ENCODE results near the gene ULK1.

Gene ULK1

GRCh38 chr12:131905630-131906091 is 11.2 kb downstream of the ULK1 start:
- DNase-seq (ENCODE audit: low read depth), result no peak
- H3K4me3 ChIP-seq (ENCODE audit: low read depth, low read length), result no peak overlapping the region
- TF ChIP-seq, protein P1, sequence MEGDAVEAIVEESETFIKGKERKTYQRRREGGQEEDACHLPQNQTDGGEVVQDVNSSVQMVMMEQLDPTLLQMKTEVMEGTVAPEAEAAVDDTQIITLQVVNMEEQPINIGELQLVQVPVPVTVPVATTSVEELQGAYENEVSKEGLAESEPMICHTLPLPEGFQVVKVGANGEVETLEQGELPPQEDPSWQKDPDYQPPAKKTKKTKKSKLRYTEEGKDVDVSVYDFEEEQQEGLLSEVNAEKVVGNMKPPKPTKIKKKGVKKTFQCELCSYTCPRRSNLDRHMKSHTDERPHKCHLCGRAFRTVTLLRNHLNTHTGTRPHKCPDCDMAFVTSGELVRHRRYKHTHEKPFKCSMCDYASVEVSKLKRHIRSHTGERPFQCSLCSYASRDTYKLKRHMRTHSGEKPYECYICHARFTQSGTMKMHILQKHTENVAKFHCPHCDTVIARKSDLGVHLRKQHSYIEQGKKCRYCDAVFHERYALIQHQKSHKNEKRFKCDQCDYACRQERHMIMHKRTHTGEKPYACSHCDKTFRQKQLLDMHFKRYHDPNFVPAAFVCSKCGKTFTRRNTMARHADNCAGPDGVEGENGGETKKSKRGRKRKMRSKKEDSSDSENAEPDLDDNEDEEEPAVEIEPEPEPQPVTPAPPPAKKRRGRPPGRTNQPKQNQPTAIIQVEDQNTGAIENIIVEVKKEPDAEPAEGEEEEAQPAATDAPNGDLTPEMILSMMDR (IDR thresholded peaks at IDR 0.05; ENCODE audit: control insufficient read depth, extremely low read depth, insufficient read depth), result no peak

GRCh38 chr12:131907379-131908091 is 13.1 kb downstream of the ULK1 start:
- TF ChIP-seq, protein P1 (IDR thresholded peaks at IDR 0.05; ENCODE audit: control insufficient read depth, extremely low read depth, insufficient read depth), result no peak
- DNase-seq (ENCODE audit: low read depth), result no peak
- no peak overlapping the region for H3K4me3 ChIP-seq (ENCODE audit: low read depth, low read length)

DNA sequence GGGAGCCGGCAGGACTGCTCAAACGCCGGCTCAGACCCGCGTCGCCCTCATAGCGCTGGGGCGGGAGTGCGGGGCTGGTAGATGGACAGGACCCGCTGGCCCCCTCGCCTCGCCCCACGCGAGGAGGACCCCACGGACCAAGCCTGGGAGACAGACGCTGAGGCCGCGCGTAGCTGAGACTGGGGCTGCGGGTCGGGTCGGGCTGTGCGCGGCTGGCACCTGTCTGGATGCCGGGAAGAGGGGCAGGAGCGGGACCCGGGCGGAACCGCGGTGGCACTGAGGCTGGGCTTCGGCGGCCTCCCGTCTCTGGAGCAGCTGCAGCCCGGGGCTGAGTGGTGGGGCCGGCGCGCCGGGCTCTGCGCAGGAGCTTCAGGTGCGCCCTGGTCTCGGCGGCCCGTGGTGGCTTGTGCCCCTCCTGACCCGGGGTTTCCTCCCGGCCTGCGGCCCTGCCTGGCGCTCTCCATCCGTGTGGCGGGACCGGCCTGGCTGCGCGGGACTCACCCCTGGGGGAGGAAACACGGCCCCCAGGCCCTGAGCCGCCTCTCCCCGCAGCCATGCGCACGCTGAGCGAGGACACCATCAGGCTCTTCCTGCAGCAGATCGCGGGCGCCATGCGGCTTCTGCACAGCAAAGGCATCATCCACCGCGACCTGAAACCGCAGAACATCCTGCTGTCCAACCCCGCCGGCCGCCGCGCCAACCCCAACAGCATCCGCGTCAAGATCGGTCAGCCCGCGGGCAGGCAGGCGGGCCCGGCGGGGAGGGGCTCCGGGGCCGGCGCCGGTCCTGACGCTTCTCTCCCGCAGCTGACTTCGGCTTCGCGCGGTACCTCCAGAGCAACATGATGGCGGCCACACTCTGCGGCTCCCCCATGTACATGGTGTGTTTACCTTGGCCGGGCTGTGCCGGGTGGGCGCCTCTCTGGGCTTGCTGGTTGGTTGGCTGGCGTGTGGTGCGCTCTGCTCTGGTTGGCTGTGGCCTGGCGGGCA is 14.0 kb downstream of the ULK1 start:
- H3K4me3 ChIP-seq (ENCODE audit: low read depth, low read length), result no peak overlapping the region
- no peak for DNase-seq (ENCODE audit: low read depth)
- TF ChIP-seq, protein P1 (IDR thresholded peaks at IDR 0.05; ENCODE audit: control insufficient read depth, extremely low read depth, insufficient read depth), result no peak

DNA sequence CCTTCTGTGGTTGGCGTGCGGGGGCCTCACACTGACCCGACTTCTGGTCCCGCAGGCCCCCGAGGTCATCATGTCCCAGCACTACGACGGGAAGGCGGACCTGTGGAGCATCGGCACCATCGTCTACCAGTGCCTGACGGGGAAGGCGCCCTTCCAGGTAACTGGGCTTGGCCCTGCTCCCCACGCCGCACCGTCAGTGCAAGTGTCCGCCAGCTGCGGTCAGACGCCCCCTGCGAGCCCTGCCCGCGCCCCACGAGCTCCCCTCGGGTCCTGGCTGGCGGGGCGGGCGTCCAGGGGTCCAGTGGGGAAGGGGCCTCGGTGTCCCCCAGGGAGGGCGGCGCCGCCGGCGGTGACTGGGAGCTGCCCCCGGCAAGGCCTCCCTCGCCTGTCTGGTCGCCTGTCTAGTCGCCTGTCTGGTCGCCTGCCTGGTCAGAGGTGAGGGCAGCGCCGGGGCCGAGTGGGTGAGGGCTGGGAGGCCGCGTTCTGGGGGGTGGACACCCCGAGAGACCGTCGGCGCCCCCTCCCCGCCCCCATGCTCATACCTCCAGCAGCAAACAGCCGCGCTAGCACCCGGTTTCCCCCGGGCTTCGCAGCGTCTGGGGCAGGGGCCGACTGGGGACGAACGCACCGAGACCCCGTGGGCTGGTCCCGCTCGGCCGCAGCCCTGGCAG is 14.8 kb downstream of the ULK1 start:
- no peak for DNase-seq (ENCODE audit: low read depth)
- TF ChIP-seq, protein P1 (IDR thresholded peaks at IDR 0.05; ENCODE audit: control insufficient read depth, extremely low read depth, insufficient read depth), result no peak
- H3K4me3 ChIP-seq (ENCODE audit: low read depth, low read length), result no peak overlapping the region

DNA sequence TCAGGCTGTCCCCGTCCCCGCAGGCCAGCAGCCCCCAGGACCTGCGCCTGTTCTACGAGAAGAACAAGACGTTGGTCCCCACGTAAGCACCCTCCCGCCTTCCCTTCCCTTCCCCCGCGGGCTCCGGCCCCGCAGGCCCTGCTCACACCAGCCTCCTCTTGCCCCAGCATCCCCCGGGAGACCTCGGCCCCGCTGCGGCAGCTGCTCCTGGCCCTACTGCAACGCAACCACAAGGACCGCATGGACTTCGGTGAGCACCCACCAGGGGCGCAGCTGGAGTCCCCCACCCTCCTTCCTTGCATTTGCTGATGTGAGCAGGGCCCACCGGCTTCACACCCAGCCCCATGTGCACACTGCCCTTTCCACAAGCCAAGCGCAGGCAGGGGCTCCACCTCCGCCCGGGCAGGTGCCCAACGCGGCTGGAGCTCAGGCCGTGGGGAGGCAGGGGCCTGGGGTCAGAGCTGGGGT is 15.4 kb downstream of the ULK1 start:
- no peak overlapping the region for H3K4me3 ChIP-seq (ENCODE audit: low read depth, low read length)
- TF ChIP-seq, protein P1 (IDR thresholded peaks at IDR 0.05; ENCODE audit: control insufficient read depth, extremely low read depth, insufficient read depth), result no peak
- DNase-seq (ENCODE audit: low read depth), result no peak

GRCh38 chr12:131910302-131911027 is 16.0 kb downstream of the ULK1 start:
- TF ChIP-seq, protein P1 (IDR thresholded peaks at IDR 0.05; ENCODE audit: control insufficient read depth, extremely low read depth, insufficient read depth), result no peak
- no peak overlapping the region for H3K4me3 ChIP-seq (ENCODE audit: low read depth, low read length)
- DNase-seq (ENCODE audit: low read depth), result no peak

All from LNCaP clone FGC (cell line).